ENCODE results near the gene VPREB3.

The VPREB3 gene, protein sequence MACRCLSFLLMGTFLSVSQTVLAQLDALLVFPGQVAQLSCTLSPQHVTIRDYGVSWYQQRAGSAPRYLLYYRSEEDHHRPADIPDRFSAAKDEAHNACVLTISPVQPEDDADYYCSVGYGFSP

DNA sequence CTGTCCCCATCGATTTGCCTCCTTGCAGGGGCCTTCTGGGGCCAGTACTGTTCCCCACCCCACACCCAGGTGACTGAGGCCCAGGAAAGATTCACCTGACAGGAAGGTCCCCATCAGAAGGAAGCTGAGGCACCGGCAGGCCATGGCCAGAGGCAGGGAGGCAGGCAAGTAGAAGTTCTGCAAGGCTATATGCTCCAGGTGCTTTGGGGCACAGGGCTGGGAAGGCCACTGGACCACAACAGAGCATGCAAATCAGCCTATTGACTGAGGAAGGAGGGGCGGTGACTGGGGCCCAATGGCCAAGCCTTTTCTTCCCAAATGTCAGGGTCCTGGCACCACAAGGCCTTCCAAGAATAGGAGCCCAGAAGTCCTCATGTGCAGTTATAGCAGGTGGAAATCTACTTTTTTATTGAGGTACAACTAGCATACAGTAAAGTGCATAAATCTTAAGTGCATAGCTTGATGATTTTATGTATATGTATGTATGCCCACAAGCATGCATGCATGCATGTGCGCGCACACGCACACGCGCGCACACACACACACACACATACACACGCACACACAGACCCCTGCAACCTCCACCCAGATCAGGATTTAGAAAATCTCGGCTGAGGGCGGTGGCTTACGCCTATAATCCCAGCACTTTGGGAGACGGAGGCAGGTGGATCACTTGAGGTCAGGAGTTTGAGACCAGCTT, at the start of gene VPREB3:
TSS of gene VPREB3 (minus strand) at position 206 of the 700 bp plus-strand sequence. CDS start at position 144, 62 bp downstream.
- DNase-seq = no peak

DNA sequence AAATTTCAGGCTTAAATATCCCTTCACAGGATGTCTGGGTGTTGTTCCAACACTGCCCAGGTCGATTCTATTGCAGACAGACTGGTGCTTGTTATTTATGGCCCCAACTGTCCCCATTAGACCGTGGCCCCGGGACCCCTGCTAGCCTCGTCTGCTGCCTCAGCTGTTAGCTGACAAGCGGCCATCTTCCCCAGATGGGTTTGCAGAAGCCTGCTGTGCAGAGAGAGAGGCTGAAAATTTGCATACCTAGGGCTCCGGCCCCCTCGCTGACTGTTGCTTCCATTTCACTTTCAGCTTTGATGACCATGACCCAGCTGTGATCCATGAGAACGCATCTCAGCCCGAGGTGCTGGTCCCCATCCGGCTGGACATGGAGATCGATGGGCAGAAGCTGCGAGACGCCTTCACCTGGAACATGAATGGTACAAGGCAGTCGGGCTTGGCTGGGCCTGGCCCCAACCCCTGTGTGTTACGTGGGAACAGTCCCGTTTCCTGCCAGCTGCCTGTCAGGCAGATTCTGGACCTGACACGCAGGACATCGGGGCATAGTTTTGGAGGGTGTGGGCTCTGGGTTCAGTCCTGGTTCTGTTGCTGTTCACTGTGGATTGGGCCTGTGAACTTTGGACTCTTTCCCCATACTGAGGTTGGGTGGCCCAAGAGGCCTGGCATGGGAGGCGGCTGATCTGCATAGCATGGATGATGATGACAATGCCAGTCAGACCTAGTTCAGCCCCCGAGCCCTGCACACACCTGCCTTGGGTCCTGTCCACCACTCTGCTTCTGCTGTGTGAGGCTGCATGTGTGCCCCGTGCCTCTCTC, 49.0 kb upstream of the VPREB3 start:
- peak; percentile 0 for DNase-seq

DNA sequence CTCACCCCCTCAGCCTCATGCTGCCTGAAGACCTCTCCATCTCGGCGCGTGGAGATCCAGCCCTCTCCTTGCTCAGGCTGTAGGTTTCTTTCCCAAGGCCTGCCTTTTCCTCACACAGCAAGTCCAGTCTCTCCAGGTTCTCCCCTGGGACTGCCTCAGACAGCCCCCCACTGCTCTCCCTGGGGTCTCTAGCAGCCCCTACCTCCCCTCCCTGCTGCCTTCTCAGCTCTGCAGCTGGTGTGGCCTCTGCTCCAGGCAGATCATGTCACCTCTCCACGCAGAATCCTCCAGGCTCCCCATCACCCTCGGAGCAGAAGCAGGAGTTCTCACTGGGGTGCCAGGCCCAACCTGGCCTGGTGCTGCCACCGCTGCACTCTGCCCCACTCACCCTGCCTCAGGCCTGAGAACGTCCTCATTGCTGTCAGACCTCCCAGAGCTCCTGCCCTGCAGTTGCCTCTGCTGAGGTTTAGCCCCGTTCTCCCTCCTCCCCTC, 47.7 kb upstream of the VPREB3 start:
- no peak for DNase-seq

DNA sequence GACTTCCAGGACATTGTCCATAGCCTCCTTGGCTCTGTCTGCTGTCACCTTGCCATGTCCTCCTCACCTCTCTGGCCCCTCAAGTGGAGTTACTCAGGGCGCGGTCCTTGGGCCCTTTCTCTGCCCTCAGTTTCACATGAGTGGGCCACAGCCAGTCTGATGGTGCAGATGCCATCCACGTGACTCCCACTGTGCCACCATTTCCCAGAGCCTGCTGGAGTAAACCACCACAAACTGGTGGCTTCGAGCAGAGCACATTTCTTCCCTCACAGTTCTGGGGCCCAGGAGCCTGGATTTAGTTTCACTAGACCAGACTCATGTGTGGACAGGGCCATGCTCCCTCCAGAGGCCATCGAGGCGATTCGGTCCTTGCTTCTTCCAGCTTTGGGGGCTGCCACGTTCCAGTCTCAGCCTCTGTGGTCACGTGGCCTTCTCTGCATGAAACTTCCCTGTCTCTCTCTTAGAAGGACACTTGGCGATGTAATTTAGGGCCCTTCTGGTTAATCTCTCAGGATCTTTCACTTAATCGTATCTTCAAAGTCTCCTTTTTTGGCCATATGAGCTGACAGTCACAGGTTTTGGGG, 47.1 kb upstream of the VPREB3 start:
- DNase-seq = no peak

DNA sequence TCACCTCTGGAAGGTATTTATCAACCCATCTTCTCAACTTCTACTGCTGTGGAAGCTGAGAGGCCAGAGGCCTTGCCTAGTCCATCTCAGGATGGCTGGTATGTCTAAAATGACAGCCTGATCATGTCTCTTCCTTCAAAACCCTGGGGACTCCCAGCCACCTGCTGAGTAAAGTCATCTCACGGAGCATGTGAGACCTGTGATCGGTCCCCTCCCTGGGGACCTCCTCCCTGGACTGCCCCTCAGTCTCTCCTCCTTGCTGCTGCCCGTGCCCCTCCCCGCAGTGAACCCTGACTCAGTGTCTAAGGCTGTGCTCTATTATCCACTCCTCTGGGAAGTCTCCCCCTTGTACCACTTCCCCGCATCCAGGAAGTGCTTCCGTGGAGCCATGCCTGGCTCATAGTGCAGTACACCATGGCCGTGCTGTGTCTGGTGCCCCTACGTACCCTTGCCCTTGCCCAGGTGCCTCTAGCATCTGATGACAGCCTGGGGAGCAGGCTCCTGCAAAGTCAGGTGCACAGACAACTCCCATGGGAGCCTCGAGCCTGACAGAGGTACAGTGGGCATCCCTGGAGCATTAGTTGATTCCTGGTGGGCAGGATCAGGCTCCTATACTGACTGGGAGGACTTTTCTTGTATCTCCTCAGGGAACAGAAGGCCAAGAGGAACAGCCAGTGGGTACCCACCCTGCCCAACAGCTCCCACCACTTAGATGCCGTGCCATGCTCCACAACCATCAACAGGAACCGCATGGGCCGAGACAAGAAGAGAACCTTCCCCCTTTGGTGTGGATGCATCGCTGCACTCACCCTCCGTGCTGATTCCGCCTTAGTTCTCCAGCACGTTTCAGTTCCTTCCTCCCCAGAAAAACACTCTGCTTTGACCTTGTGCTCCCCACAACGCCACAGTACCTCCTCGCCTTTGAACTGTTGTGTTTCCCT, 46.3 kb upstream of the VPREB3 start:
- DNase-seq = no peak

DNA sequence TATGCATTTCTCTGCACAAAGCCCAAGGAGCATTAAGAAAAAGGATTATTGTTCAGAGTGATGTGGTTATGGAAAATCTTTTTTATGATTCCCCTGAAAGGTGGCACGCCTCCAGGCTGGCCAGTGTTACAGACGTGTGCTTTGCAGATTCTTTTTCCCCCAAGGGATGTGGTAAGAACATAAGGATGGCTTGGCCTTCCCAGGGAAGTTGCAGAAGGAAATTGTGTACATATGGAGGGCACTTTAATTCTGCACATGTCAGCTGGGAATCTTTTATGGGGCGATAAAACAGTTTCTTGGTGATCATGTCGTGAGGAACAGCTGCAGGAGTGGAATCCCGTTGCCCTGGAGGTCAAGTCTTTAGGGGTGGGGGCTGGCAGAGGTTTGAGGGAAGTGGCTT, 42.2 kb upstream of the VPREB3 start:
- DNase-seq = no peak

DNA sequence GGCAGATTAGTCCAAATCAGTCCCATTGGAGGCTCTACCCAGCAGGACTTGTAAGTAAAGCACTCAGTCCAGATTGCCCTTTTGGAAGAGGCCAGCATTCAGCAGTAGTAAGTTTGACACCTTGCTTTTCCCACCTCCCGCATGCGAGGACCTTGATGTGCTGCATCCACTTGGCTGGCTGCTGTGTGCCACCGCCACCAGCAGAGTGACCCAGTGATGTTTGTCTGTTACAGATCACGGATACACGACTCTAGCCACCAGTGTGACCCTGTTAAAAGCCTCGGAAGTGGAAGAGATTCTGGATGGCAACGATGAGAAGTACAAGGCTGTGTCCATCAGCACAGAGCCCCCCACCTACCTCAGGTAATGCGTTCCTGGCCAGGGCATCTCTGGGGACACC, 39.1 kb upstream of the VPREB3 start:
- no peak for DNase-seq

DNA sequence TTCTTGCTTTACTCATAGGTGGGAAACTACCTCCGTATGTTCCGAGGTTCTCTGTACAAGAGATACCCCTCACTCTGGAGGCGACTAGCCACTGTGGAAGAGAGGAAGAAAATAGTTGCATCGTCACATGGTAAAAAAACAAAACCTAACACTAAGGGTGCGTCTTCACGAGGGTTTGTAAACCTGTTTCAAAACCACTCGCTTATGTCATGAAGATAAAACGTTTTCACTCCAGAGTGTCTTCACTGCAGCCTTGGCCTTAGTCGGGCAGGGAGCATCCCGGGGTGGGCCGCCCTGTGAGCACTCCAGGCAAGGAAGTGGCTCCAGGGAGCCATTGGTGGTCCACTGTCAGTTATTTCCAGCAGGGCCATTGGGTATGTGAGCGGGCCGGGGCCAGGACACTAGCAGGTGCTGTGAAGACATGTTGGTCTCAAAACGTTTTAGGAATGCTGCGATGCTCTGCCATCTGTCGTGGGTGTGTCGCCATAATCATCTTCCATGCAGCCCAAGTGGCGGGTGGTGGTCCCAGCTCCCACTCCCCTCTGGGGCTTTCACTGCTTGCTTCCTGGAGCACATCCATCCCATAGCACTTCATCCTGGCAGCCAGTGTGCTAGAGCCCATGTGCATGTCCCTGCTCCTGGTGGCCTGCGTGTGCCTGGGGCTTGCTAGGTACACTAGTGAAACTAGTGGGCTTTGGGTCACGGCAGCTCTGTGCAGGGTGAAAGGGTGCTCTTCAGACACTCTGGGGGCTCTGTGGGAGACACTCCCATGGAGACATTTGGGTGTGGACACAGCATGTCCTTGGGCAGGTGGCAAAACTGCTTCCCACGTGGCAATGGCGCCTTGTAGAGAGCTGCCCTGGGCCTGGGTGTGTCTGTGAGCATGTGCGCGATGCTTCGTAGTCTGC, 37.8 kb upstream of the VPREB3 start:
- no peak for DNase-seq

DNA sequence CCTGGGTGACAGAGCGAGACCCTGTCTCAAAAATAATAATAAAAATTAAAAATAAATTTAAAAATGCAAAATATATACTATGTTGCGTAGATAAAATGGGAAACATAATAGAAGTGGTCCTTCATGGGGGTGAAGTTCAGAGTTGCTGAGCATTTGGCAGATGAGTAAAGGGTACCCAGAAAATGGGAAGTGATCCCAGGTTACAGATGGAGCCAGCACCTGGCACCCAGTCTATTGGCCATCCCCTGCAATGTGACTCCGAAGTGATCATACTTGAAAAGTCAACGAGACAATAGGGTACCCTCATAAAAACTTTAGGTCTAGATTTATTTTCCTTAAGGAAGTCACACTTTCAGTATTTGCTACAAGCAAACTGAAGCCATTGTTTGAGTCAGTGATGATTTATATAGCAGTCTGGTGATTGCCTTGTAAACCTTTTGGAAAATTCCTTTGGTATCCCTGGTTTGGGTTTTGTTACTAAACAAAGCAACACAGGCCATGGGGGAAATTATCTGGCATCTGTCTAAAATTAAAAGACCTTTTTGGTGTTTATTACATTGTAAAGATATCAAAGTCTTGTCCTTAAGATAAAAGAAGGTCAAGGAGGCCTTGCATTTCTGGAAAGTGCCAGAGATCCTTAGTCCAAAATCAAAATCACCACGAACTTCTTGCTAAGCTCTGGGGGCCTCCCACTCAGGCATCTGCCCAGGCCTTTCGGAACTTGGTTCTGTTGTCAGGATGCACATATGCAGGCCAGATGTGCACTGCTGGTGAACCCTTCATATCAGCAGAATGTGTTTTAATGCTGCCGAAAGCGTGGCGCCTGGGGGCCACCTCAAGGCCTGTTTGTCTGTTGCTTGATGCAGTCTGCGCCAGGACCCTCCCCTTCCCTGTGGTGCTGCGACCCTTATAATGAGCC, 36.9 kb upstream of the VPREB3 start:
- no peak for DNase-seq

DNA sequence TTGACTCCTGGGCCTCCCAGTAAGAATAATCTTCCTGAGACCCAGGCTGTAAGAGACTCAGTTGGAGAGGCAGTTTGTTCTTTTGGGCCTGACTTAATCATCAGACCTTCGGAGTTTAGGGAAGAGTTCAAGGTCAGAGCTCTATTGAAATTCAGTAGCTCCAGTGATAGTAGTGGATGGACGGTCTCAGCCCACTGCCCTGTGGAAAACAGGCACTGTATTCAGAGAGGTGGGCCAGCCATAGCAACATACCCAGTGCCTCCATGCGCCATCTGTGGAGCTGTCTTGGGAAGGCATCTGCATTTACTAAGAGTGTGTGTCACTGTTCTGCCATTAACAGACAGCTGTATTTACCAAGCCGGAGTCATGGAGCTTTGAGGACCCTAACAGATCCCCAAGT, 35.4 kb upstream of the VPREB3 start:
- no peak for DNase-seq

DNA sequence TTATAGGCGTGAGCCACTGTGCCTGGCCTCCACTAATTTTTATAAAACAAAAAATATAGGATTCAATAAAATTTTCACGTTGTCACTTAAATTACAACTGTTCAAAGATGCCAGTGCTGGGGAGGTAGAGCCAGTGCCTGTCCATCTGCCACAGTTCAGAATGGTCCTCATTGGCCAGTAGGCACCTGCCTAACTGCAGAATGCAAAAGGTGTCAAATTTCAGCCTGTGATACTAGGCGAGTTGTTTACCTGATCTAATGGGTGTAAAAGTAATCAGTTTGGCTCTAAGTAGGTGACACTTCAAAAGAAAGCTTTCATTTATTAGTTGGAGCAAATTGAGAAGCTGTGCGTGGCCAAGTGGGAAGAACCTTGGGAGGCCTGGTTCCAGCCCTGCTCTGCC, 34.9 kb upstream of the VPREB3 start:
- no peak for DNase-seq

DNA sequence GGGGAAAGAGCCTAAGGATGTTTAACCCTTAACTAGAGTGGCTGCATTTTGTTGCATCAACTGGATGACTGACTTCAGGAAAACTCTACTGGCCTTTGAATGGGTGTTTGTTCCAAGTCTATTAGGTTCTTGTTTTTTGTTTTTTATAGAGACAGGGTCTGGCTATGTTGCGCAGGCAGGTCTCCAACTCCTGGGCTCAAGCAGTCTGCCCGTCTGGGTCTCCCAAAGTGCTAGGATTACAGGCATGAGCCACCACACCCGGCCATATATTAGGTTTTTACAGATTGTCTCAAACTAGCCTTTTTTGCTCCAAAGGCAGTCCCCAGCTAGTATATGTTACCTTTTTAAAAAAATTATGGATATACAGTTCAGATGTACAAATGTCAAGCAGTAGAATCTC, 33.7 kb upstream of the VPREB3 start:
- DNase-seq = no peak

DNA sequence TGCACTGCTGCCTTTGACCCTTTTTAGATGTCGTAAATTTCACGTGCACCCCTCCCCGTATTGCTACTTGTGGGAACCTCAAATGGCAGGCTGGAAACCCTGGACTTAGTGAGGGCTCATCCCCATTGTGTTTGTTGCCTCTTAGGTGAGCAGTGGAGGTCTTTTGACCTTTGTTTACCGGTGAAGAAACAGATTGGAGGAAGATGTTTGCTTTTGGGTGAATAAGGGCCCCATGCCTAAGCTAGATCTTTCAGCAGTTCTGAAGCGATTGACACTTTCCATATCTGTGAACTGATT, 33.3 kb upstream of the VPREB3 start:
- no peak for DNase-seq

DNA sequence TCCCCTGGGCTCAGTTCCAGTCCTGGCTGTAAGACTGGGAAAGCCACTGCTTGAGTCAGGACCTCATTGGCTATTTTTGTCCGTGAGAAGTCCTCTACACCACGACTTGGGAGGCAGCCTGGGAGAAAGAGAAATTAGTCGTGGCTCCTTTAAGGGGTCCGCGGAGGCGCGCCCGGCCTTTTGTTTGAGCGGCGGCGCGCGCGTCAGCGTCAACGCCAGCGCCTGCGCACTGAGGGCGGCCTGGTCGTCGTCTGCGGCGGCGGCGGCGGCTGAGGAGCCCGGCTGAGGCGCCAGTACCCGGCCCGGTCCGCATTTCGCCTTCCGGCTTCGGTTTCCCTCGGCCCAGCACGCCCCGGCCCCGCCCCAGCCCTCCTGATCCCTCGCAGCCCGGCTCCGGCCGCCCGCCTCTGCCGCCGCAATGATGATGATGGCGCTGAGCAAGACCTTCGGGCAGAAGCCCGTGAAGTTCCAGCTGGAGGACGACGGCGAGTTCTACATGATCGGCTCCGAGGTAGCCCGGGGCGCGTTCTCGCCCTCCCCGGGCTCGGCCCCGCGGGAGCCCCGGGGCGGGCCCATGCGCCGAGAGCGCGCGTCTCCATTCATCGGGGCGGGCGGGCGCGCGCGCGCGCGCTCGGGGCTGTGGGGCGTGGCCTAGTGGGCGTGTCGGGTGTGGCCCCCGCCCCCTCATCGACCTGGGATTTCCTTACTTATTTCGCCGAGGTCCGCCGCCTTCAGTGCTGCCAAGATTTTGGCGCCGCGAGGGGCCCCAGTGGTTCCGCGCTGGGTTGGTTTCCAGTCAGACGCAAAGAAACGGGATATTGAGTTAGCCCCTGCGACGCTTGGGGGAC, 32.8 kb upstream of the VPREB3 start, which contains the start of gene SMARCB1:
TSS of gene SMARCB1 (plus strand) at position 215 of the 848 bp plus-strand sequence. CDS start at position 419, 204 bp downstream.
- peak; percentile 51 for DNase-seq

DNA sequence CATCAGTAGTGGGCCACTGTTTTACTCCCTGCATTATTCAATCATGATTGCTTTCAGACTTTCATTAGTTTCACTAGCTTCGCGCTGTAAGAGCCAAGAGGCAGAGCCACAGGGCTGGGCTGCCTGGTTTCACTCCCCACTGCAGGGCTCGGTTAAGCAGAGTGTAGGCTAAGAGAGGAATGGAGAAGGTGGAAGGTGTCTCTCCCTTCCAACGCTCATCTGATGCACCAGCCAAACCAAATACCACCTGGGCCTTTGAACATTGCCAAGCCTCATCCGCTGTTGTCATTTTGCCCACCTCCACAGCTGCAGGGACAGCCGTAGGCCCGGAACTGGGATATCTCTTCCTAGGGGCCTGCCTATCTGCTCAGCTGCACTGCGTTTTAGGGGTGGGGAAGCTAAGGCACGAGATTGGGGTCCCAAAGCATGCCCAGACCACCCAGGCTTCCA, 32.1 kb upstream of the VPREB3 start:
- no peak for DNase-seq

DNA sequence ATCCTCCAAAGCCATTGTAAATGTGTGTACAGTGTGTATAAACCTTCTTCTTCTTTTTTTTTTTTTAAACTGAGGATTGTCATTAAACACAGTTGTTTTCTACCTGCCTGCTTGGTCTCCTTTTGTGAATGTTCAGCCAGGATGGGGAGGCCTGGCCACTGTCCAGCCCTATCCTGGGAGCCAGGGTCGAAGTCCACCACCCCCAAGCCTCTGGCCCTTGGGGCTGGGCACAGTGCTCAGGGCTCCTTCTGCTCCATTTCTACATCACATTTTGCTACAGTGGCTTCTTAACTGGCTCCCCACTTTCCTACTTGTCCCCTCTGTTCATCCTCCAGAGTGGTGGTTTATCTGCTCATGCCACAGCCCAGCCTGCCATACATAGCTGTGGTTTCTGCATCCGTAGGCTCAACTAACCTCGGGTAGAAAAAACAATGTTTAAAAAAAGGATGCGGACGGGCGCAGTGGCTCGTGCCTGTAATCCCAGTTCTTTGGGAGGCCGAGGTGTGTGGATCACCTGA, 30.0 kb upstream of the VPREB3 start:
- DNase-seq = no peak

DNA sequence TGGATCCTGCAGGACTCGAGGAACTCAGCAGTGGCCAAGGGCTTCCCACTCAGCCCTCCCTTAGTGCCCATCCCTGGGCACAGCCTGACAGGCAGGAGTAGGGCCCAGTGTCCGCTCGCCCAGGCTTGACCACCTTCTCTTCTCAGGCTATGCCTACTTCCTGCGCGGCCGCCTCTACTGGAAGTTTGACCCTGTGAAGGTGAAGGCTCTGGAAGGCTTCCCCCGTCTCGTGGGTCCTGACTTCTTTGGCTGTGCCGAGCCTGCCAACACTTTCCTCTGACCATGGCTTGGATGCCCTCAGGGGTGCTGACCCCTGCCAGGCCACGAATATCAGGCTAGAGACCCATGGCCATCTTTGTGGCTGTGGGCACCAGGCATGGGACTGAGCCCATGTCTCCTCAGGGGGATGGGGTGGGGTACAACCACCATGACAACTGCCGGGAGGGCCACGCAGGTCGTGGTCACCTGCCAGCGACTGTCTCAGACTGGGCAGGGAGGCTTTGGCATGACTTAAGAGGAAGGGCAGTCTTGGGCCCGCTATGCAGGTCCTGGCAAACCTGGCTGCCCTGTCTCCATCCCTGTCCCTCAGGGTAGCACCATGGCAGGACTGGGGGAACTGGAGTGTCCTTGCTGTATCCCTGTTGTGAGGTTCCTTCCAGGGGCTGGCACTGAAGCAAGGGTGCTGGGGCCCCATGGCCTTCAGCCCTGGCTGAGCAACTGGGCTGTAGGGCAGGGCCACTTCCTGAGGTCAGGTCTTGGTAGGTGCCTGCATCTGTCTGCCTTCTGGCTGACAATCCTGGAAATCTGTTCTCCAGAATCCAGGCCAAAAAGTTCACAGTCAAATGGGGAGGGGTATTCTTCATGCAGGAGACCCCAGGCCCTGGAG, 29.3 kb upstream of the VPREB3 start:
- no peak for DNase-seq

DNA sequence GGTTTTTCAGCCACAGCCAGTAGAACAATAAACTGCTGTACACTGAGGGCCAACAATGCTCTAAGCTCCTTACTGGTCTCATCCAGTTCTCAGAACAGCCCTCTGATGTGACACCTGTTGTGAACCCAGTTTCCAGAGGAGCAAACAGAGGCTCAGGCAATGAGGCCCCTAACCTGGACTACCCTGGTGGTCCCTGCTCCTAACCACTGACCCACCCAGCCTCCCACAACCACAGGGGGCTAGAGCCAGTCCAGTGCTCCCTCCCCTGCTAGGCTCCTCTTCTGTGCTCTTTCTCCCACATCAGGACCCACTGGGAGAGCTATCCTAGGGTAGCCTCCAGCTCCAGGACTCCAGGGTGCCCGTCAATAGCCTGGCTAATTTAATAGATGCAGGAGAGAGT, 28.5 kb upstream of the VPREB3 start:
- DNase-seq = no peak
